B cell (primary cell): ENCODE results near the gene APOF. TPM values are rescaled to one million over a fixed set of nuclear protein-coding genes. Genes with fewer than 3 reads are reported as not detected.
"Not testable (repeated sequence)": the region's sequence is repeated elsewhere in the genome, so short reads cannot be mapped to it uniquely, and the experiment has no call there.

Source experiments
- ATAC-seq: fragments of 200-7000 bp; cut with Tn5 transposase; one replicate; pipeline ENCODE4 v1.10.0; 2021; ENCODE audit warnings: low read depth, mild to moderate bottlenecking, moderate number of reproducible peaks, moderate library complexity
- CTCF ChIA-PET: fragments of 350-600 bp; sonication (Branson Sonifier 250); formaldehyde crosslinking; loops from one replicate; lab custom pipeline; 2021; ENCODE audit warnings: antibody characterized with exemption, inconsistent platforms; lab: Charles Lee
- POLR2A ChIA-PET: fragments of 350-600 bp; sonication (Branson Sonifier 250); formaldehyde crosslinking; loops from one replicate; lab custom pipeline; 2021; ENCODE audit warnings: antibody characterized with exemption; lab: Charles Lee
- DNase-seq: peaks from one replicate; pipeline ENCODE4 v3.0.0; 2013
- H2AFZ ChIP-seq: 2 replicates; pipeline ENCODE4 v1.6.1; 2012; ENCODE audit warnings: mild to moderate bottlenecking, low read depth, low read length; ENCODE audit not compliant: insufficient read depth, poor library complexity, severe bottlenecking
- H3K27ac ChIP-seq, 2 donors: 1 replicate in 1 of 2; 2 replicates in 1 of 2; pipeline ENCODE4 v1.5.1; 2012 to 2013; ENCODE audit warnings: low read length in 2 of 2, mild to moderate bottlenecking in 2 of 2, moderate library complexity in 1 of 2
- H3K27me3 ChIP-seq, 4 experiments: fragments of 200-600 bp in 1 of 4; sonication (generic) in 1 of 4; replicated peaks in 1 of 4; 1 replicate in 2 of 4; 2 replicates in 2 of 4; pipeline versions ENCODE4 v1.6.1 to v1.7.0; 2013 to 2016; ENCODE audit warnings: low read length in 3 of 4, mild to moderate bottlenecking in 2 of 4, mixed read lengths in 1 of 4, moderate library complexity in 1 of 4; ENCODE audit not compliant: insufficient read depth in 4 of 4, control insufficient read depth in 3 of 4; ENCODE audit errors: control extremely low read depth in 1 of 4
- H3K36me3 ChIP-seq, 2 experiments: replicated peaks in 1 of 2; 1 replicate in 1 of 2; 2 replicates in 1 of 2; pipeline versions ENCODE4 v1.6.1 to v1.7.1; 2013; ENCODE audit warnings: low read length in 1 of 2; ENCODE audit not compliant: insufficient read depth in 2 of 2, control insufficient read depth in 1 of 2; ENCODE audit errors: control extremely low read depth in 1 of 2, extremely low read depth in 1 of 2
- H3K4me1 ChIP-seq, 2 donors: fragments of 200-600 bp in 1 of 2; sonication (generic) in 1 of 2; 1 replicate in 1 of 2; 2 replicates in 1 of 2; pipeline versions ENCODE4 v1.5.1 to v1.6.1; 2013 to 2017; ENCODE audit warnings: low read length in 2 of 2; ENCODE audit not compliant: control insufficient read depth in 2 of 2, insufficient read depth in 2 of 2
- H3K4me2 ChIP-seq: replicated peaks from 2 replicates; pipeline ENCODE3; 2012; ENCODE audit warnings: mild to moderate bottlenecking, low read depth, low read length; ENCODE audit not compliant: poor library complexity, severe bottlenecking
- H3K4me3 ChIP-seq, 5 experiments: fragments of 200-600 bp in 1 of 5; sonication (generic) in 1 of 5; 1 replicate in 3 of 5; 2 replicates in 2 of 5; pipeline versions ENCODE4 v1.5.1 to v1.7.0; 2011 to 2016; ENCODE audit warnings: low read length in 4 of 5, mild to moderate bottlenecking in 4 of 5, low read depth in 2 of 5, control low read depth in 1 of 5, moderate library complexity in 1 of 5; ENCODE audit not compliant: insufficient read depth in 1 of 5; ENCODE audit errors: control extremely low read depth in 1 of 5, extremely low read depth in 1 of 5
- H3K79me2 ChIP-seq: fragments of 200-600 bp; sonication (generic); one replicate; pipeline ENCODE4 v1.6.0; 2016; ENCODE audit warnings: low read length; ENCODE audit not compliant: control insufficient read depth, insufficient read depth
- H3K9ac ChIP-seq: fragments of 200-600 bp; sonication (generic); 2 replicates; pipeline ENCODE4 v1.6.1; 2017; ENCODE audit warnings: mild to moderate bottlenecking, low read length, moderate library complexity
- H3K9me3 ChIP-seq, 3 donors: one replicate each; pipeline versions ENCODE4 v1.6.1 to v1.7.1; 2013; ENCODE audit warnings: low read length in 2 of 3; ENCODE audit not compliant: control insufficient read depth in 2 of 3, insufficient read depth in 1 of 3; ENCODE audit errors: control extremely low read depth in 1 of 3
- H4K20me1 ChIP-seq: 2 replicates; pipeline ENCODE4 v1.6.0; 2012; ENCODE audit warnings: mild to moderate bottlenecking, low read length; ENCODE audit not compliant: insufficient read depth, control insufficient read depth, poor library complexity, severe bottlenecking
- H3K27ac Mint-ChIP-seq: one replicate; pipeline ENCODE4 v1.8.0; 2021; ENCODE audit warnings: mixed read lengths
- H3K27me3 Mint-ChIP-seq: one replicate; pipeline ENCODE4 v1.8.0; 2021; ENCODE audit warnings: mixed read lengths
- H3K4me1 Mint-ChIP-seq: one replicate; pipeline ENCODE4 v1.8.0; 2021; ENCODE audit warnings: mixed read lengths
- H3K4me3 Mint-ChIP-seq: one replicate; pipeline ENCODE4 v1.8.0; 2021; ENCODE audit warnings: mixed read lengths
- H3K9me3 Mint-ChIP-seq: one replicate; pipeline ENCODE4 v1.8.0; 2022; ENCODE audit warnings: mixed read lengths; ENCODE audit not compliant: insufficient read depth
- EZH2 ChIP-seq: IDR thresholded peaks from 2 replicates; pipeline ENCODE4 v1.6.1; 2012; ENCODE audit warnings: borderline replicate concordance, low read depth, mild to moderate bottlenecking, moderate library complexity, low read length; ENCODE audit not compliant: insufficient read depth, poor library complexity, severe bottlenecking
- WGBS: methylation state at CpG from one replicate; pipeline ENCODE4 v1.1.5; 2013; ENCODE audit warnings: missing lambda C conversion rate; ENCODE audit not compliant: insufficient coverage; 5-methylcytosine and 5-hydroxymethylcytosine counted together
- intact Hi-C: fragments of 100-400 bp; cut with micrococcal nuclease; formaldehyde crosslinking; loops from one replicate; pipeline ENCODE4 v1.10.0; 2022
- polyA plus RNA-seq: library from polyadenylated mRNA; depleted of rRNA; stranded (reverse); fragments of >200 nt; gene quantifications from 2 replicates; pipeline ENCODE4 v1.2.3, GENCODE V29; 2012
- total RNA-seq, 2 donors: library from RNA; stranded (reverse); fragments of 120-200 nt in 1 of 2; gene quantifications; 1 replicate in 1 of 2; 2 replicates in 1 of 2; pipeline versions ENCODE4 v1.2.3 to v1.2.4, GENCODE V29; 2013 to 2022
- TF ChIP-seq, protein P1 (sequence below): fragments of 200-600 bp; IDR thresholded peaks from one replicate; pipeline ENCODE4 v1.8.0; 2022; ENCODE audit warnings: antibody characterized with exemption, mild to moderate bottlenecking

APOF gene
- total and polyA plus RNA-seq, 2 donors (not counting 1 experiment from before 2014, with no cell fraction given): not detected

DNA sequence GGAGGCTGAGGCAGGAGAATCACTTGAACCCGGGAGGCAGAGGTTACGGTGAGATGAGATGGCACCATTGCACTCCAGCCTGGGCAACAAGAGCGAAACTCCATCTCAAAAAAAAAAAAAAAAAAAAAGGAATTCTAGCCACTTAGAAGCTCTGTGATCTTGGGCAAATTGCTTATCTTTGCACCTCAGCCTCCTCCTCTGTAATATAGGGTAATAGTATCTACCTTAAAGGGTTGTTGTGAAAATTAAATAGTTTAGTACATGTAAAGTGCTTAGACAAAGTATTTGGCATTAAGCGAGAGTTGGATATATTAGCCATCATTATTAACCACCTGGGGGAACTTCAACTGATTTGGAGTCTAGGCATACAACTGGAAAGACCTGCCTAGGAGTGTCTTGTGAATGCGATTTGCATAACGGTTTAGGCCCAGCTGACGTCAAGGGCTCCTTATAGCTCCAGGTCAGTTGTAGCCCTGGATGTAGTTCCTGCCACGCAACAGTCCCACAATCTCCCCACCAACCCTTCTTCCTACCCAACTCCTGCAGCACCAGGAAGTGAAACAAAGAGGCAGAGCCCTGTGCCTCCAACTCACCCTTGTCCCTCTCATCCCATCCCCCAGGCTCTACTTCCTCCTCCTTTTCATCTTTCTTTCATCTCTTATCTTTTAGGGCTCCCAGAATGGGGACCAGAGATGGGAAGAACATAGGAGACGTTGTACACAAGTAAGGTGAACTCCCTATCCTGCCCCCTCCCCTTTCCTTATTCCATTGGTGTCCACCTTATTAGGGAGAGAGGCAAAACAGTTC, 26.1 kb downstream of the APOF start:
- Mint-ChIP-seq H3K27ac (peak overlapping the region; percentile 83), H3K4me3 (peak overlapping the region; percentile 47), H3K4me1 (peaks cover 61% of the 10 kb centered on the region), H3K9me3 (no peaks in the 10 kb centered on the region), H3K27me3 (no peaks in the 10 kb centered on the region)
- 60% methylated on average over 4 of the region's 9 CpGs for WGBS
- Histone ChIP-seq H3K36me3 (peaks cover 0 to 6% of the 10 kb centered on the region in 2 experiments), H4K20me1 (no peaks in the 10 kb centered on the region), H3K9me3 (no peaks in the 10 kb centered on the region), H3K4me2 (no peak overlapping the region), H2AFZ (no peak overlapping the region), H3K27me3 (no peaks in the 10 kb centered on the region), H3K27ac (peak overlapping the region; percentile 12 to 88), H3K4me3 (no peak overlapping the region), H3K9ac (no peak overlapping the region), H3K79me2 (peaks cover 25% of the 10 kb centered on the region), H3K4me1 (peaks cover 46 to 56% of the 10 kb centered on the region in 2 donors)
- peak; percentile 51 for DNase-seq
- ChIA-PET POLR2A (interaction anchor here (0.9 to 1.8 kb wide), 4 partner anchors 20 to 113 kb away, joined by 3 to 8 read pairs (median 4); partner anchors contain the start of genes CNPY2 and TIMELESS), CTCF (interaction anchor here (1.5 to 7.6 kb wide), 5 partner anchors 20 to 128 kb away, joined by 4 to 45 read pairs (median 23); partner anchors contain the start of genes CNPY2 and STAT2)
- ATAC-seq: no peak
- intact Hi-C loops: no loop called here
- no peak for TF ChIP-seq EZH2
- TF ChIP-seq, protein P1, sequence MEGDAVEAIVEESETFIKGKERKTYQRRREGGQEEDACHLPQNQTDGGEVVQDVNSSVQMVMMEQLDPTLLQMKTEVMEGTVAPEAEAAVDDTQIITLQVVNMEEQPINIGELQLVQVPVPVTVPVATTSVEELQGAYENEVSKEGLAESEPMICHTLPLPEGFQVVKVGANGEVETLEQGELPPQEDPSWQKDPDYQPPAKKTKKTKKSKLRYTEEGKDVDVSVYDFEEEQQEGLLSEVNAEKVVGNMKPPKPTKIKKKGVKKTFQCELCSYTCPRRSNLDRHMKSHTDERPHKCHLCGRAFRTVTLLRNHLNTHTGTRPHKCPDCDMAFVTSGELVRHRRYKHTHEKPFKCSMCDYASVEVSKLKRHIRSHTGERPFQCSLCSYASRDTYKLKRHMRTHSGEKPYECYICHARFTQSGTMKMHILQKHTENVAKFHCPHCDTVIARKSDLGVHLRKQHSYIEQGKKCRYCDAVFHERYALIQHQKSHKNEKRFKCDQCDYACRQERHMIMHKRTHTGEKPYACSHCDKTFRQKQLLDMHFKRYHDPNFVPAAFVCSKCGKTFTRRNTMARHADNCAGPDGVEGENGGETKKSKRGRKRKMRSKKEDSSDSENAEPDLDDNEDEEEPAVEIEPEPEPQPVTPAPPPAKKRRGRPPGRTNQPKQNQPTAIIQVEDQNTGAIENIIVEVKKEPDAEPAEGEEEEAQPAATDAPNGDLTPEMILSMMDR: no peak

DNA sequence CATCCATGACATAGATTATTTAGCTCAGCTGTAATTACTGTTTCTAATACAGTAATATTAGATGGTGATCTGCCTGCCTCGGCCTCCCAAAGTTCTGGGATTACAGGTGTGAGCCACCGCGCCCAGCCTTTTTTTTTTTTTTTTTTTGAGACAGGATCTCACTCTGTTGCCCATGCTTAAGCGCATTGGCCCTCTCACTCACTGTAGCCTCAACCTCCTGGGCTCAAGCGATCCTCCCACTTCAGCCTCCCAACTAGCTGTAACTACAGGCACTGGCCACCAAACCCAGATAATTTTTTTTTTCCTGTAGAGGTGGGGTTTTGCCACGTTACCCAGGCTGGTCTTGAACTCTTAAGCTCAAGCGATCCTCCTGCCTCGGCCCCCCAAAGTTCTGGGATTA, 27.1 kb downstream of the APOF start:
- not testable (repeated sequence) for H4K20me1 ChIP-seq, H3K9ac ChIP-seq, H3K9me3 ChIP-seq, H2AFZ ChIP-seq, H3K27me3 ChIP-seq, H3K36me3 ChIP-seq, H3K27ac ChIP-seq, H3K4me3 ChIP-seq, H3K9me3 Mint-ChIP-seq, H3K27me3 Mint-ChIP-seq, H3K27ac Mint-ChIP-seq, ATAC-seq, H3K4me2 ChIP-seq, H3K4me3 Mint-ChIP-seq, DNase-seq
- intact Hi-C loops: loop anchor here (2.0 kb wide), 2 partner anchors 69 to 301 kb away; partner anchors contain the start of gene COQ10A
- 93% methylated on average over 2 of the region's 8 CpGs for WGBS
- H3K4me1 Mint-ChIP-seq: peaks cover 65% of the 10 kb centered on the region
- ChIA-PET POLR2A (interaction anchor here (0.7 to 1.1 kb wide), 3 partner anchors 20 to 106 kb away, joined by 8 to 12 read pairs (median 8); partner anchors contain the start of gene CNPY2), CTCF (interaction anchor here (0.8 to 7.6 kb wide), 5 partner anchors 19 to 129 kb away, joined by 3 to 45 read pairs (median 18); partner anchors contain the start of genes CNPY2 and STAT2)
- Histone ChIP-seq H3K4me1 (peaks cover 46 to 56% of the 10 kb centered on the region in 2 donors), H3K79me2 (peaks cover 28% of the 10 kb centered on the region)
